Activated naive CD4-positive, alpha-beta T cell treated with anti-CD3 and anti-CD28 coated beads for 36 hours (primary cell): Measurements from ENCODE around the gene ZSWIM8. TPM values are rescaled to one million over a fixed set of nuclear protein-coding genes. Genes with fewer than 3 reads are reported as not detected.
"Not testable (repeated sequence)": the region's sequence is repeated elsewhere in the genome, so short reads cannot be mapped to it uniquely, and the experiment has no call there.

Source experiments
- CTCF ChIA-PET: fragments of 350-600 bp; sonication (Branson Sonifier 250); formaldehyde crosslinking; loops from one replicate; lab custom pipeline; 2021; ENCODE audit warnings: antibody characterized with exemption; lab: Charles Lee
- DNase-seq: peaks from one replicate; pipeline ENCODE4 v3.0.0-alpha.2; 2020
- H3K27ac Mint-ChIP-seq: one replicate; pipeline ENCODE4 v1.8.0; 2021; ENCODE audit warnings: mild to moderate bottlenecking, mixed read lengths
- H3K27me3 Mint-ChIP-seq: one replicate; pipeline ENCODE4 v1.8.0; 2021; ENCODE audit warnings: low read depth, mixed read lengths
- H3K36me3 Mint-ChIP-seq: one replicate; pipeline ENCODE4 v1.8.0; 2021; ENCODE audit warnings: low read depth, mixed read lengths
- H3K4me1 Mint-ChIP-seq: one replicate; pipeline ENCODE4 v1.8.0; 2021; ENCODE audit warnings: low read depth, mixed read lengths
- H3K4me3 Mint-ChIP-seq: one replicate; pipeline ENCODE4 v1.8.0; 2021; ENCODE audit warnings: mild to moderate bottlenecking, moderate library complexity, mixed read lengths
- H3K9me3 Mint-ChIP-seq: one replicate; pipeline ENCODE4 v1.8.0; 2021; ENCODE audit warnings: mixed read lengths
- intact Hi-C: fragments of 100-400 bp; cut with micrococcal nuclease; formaldehyde crosslinking; loops from one replicate; pipeline ENCODE4 v1.15.1; 2023
- total RNA-seq, 2 experiments: library from RNA; stranded (reverse); gene quantifications; one replicate each; pipeline ENCODE4 v1.2.3, GENCODE V29; 2021

Gene ZSWIM8
- total RNA-seq, 2 experiments from 2014 or later: 25.8 to 26.7 TPM

- H3K4me1 Mint-ChIP-seq: peaks cover 21% of the 10 kb centered on the region
- CTCF ChIA-PET: no interaction called here
- no peak overlapping the region for H3K4me3 Mint-ChIP-seq
These were observed 3.7 kb downstream of the ZSWIM8 start for GRCh38 chr10:73788864-73789658.

GRCh38 chr10:73789659-73790055 is 4.3 kb downstream of the ZSWIM8 start:
- no peak for DNase-seq
- no peak overlapping the region for H3K27ac Mint-ChIP-seq
- H3K36me3 Mint-ChIP-seq: peaks cover 6% of the 10 kb centered on the region
- no peak overlapping the region for H3K4me3 Mint-ChIP-seq
- no peaks in the 10 kb centered on the region for H3K27me3 Mint-ChIP-seq
- no peaks in the 10 kb centered on the region for H3K9me3 Mint-ChIP-seq
- CTCF ChIA-PET: no interaction called here
- H3K4me1 Mint-ChIP-seq: peaks cover 18% of the 10 kb centered on the region
- intact Hi-C loops: no loop called here

More at GRCh38 chr10:73788864-73789658, 3.7 kb downstream of the ZSWIM8 start:
- intact Hi-C loops: no loop called here
- Mint-ChIP-seq H3K27ac (no peak overlapping the region), H3K9me3 (no peaks in the 10 kb centered on the region), H3K27me3 (no peaks in the 10 kb centered on the region), H3K36me3 (peaks cover 6% of the 10 kb centered on the region)
- no peak for DNase-seq

DNA sequence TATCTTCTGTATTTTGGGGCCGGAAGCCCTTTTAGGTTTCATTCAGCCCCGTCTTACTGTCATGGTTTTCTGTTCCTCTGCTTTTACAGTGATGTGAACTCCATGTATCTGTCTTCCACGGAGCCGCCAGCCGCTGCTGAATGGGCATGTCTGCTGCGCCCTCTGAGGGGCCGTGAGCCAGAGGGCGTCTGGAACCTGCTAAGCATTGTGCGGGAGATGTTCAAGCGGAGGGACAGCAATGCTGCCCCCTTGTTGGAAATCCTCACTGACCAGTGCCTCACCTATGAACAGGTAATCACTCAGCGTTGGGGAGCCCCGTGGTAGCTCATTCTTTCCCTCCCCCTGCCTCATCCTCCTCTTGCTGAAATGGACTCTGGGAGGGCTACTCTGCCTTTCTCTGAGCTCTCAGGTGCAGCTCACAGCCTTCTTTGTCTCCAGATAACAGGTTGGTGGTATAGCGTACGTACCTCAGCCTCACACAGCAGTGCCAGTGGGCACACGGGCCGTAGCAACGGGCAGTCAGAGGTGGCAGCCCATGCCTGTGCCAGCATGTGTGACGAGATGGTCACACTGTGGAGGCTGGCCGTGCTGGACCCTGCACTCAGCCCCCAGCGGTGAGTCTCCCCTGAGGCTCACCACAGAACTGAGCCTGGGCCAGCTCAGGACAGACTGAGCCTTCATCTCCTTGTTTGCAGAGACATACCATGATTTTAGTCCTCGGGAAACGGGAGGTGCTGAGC is 5.7 kb downstream of the ZSWIM8 start:
- CTCF ChIA-PET: no interaction called here
- intact Hi-C loops: no loop called here

DNA sequence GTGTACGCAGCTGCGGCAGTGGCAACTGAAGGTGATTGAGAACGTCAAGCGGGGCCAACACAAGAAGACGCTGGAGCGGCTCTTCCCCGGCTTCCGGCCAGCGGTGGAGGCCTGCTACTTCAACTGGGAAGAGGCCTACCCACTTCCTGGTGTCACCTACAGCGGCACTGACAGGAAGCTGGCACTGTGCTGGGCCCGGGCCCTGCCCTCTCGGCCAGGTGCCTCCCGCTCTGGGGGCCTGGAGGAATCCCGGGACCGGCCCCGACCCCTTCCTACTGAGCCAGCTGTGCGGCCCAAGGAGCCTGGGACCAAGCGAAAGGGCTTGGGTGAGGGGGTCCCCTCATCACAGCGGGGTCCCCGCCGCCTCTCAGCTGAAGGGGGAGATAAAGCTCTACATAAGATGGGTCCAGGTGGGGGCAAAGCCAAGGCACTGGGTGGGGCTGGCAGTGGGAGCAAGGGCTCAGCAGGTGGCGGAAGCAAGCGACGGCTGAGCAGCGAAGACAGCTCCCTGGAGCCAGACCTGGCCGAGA is 6.5 kb downstream of the ZSWIM8 start:
- H3K4me3 Mint-ChIP-seq: no peak overlapping the region
- no peak overlapping the region for H3K27ac Mint-ChIP-seq
- H3K27me3 Mint-ChIP-seq: no peaks in the 10 kb centered on the region
- H3K36me3 Mint-ChIP-seq: peaks cover 11% of the 10 kb centered on the region
- no peak for DNase-seq
- CTCF ChIA-PET: no interaction called here
- intact Hi-C loops: no loop called here
- peaks cover 5% of the 10 kb centered on the region for H3K4me1 Mint-ChIP-seq
- no peaks in the 10 kb centered on the region for H3K9me3 Mint-ChIP-seq

More for the DNA sequence above, 5.7 kb downstream of the ZSWIM8 start:
- Mint-ChIP-seq H3K27ac (no peak overlapping the region), H3K4me3 (no peak overlapping the region), H3K9me3 (no peaks in the 10 kb centered on the region), H3K4me1 (peaks cover 11% of the 10 kb centered on the region), H3K36me3 (peaks cover 8% of the 10 kb centered on the region), H3K27me3 (no peaks in the 10 kb centered on the region)
- no peak for DNase-seq

- H3K27ac Mint-ChIP-seq: no peak overlapping the region
- no peak for DNase-seq
- intact Hi-C loops: no loop called here
- no peaks in the 10 kb centered on the region for H3K4me1 Mint-ChIP-seq
- peaks cover 17% of the 10 kb centered on the region for H3K36me3 Mint-ChIP-seq
- no peaks in the 10 kb centered on the region for H3K9me3 Mint-ChIP-seq
- CTCF ChIA-PET: no interaction called here
- no peak overlapping the region for H3K4me3 Mint-ChIP-seq
- H3K27me3 Mint-ChIP-seq: no peaks in the 10 kb centered on the region
These were observed 8.1 kb downstream of the ZSWIM8 start for GRCh38 chr10:73793456-73793855.

- H3K27me3 Mint-ChIP-seq, intact Hi-C loops, H3K4me1 Mint-ChIP-seq, H3K9me3 Mint-ChIP-seq, H3K4me3 Mint-ChIP-seq, DNase-seq: not testable (repeated sequence)
- CTCF ChIA-PET: interaction anchor here (0.6 kb wide), 1 partner anchor 42 kb away, joined by 3 read pairs; no protein-coding TSS in a partner anchor
- Mint-ChIP-seq H3K27ac (peak overlapping the region; percentile 37), H3K36me3 (peaks cover 18% of the 10 kb centered on the region)
These were observed 10.1 kb downstream of the ZSWIM8 start for GRCh38 chr10:73795491-73795890.

DNA sequence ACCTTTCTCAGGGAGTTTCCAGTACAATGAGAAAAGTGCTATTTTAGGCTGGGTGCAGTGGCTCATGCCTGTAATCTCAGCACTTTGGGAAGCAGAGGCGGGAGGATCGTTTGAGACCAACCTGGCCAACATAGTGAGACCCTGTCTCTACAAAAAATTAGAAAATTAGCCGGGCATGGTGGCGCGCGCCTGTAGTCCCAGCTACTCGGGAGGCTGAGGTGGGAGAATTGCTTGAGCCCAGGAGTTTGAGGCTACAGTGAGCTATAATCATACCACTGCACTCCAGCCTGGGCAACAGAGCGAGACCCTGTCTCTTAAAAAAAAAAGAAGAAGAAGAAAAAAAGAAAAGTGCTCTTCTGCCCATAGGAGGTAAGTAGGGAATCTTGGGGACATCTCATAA is 10.6 kb downstream of the ZSWIM8 start:
- H3K4me3 Mint-ChIP-seq, H3K27me3 Mint-ChIP-seq, intact Hi-C loops, H3K9me3 Mint-ChIP-seq, H3K4me1 Mint-ChIP-seq, H3K27ac Mint-ChIP-seq, DNase-seq: not testable (repeated sequence)
- peaks cover 18% of the 10 kb centered on the region for H3K36me3 Mint-ChIP-seq
- CTCF ChIA-PET: interaction anchor here (0.6 kb wide), 1 partner anchor 43 kb away, joined by 3 read pairs; no protein-coding TSS in a partner anchor

DNA sequence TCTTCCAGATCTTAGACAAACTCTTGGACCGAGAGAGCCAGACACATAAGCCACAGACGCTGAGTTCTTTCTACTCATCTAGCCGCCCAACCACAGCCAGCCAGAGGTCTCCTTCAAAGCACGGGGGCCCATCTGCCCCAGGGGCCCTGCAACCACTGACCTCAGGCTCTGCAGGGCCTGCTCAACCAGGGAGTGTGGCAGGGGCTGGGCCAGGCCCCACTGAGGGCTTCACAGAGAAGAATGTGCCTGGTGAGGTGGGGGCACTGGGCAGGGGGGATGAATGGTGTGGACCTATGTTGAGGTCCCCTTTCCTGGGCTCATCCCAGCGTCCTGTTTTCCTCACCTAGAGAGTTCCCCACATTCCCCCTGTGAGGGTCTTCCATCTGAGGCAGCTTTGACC is 11.4 kb downstream of the ZSWIM8 start:
- DNase-seq: no peak
- no peak overlapping the region for H3K27ac Mint-ChIP-seq
- H3K4me1 Mint-ChIP-seq: no peaks in the 10 kb centered on the region
- peaks cover 17% of the 10 kb centered on the region for H3K36me3 Mint-ChIP-seq
- CTCF ChIA-PET: no interaction called here
- no peaks in the 10 kb centered on the region for H3K27me3 Mint-ChIP-seq
- H3K4me3 Mint-ChIP-seq: no peak overlapping the region
- no peaks in the 10 kb centered on the region for H3K9me3 Mint-ChIP-seq
- intact Hi-C loops: no loop called here

GRCh38 chr10:73797324-73798025 is 12.1 kb downstream of the ZSWIM8 start:
- CTCF ChIA-PET: no interaction called here
- Mint-ChIP-seq H3K9me3 (no peaks in the 10 kb centered on the region), H3K4me1 (no peaks in the 10 kb centered on the region), H3K27me3 (no peaks in the 10 kb centered on the region), H3K27ac (no peak overlapping the region), H3K4me3 (no peak overlapping the region), H3K36me3 (peaks cover 19% of the 10 kb centered on the region)
- intact Hi-C loops: no loop called here
- DNase-seq: no peak

DNA sequence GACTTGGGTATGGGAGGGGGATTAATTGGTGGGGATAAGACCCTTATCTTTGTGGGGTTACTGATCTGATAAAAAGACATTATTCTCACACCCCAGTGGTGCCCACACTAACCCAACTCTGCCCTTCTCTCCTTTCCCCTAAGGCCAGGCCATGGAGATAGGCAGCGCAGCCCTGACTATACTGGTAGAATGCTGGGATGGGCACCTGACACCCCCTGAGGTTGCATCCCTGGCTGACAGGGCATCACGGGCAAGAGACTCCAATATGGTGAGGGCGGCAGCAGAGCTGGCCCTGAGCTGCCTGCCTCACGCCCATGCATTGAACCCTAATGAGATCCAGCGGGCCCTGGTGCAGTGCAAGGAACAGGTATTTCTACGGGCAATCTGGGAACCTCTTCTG is 12.7 kb downstream of the ZSWIM8 start:
- no peaks in the 10 kb centered on the region for H3K27me3 Mint-ChIP-seq
- no peak overlapping the region for H3K4me3 Mint-ChIP-seq
- no peak for DNase-seq
- H3K36me3 Mint-ChIP-seq: peaks cover 24% of the 10 kb centered on the region
- peaks cover 2% of the 10 kb centered on the region for H3K4me1 Mint-ChIP-seq
- no peak overlapping the region for H3K27ac Mint-ChIP-seq
- intact Hi-C loops: no loop called here
- no peaks in the 10 kb centered on the region for H3K9me3 Mint-ChIP-seq
- CTCF ChIA-PET: no interaction called here

GRCh38 chr10:73798927-73799560 is 13.6 kb downstream of the ZSWIM8 start:
- peaks cover 32% of the 10 kb centered on the region for H3K36me3 Mint-ChIP-seq
- CTCF ChIA-PET: interaction anchor here (0.5 kb wide), 1 partner anchor 10 kb away, joined by 3 read pairs; no protein-coding TSS in a partner anchor
- intact Hi-C loops: no loop called here

More at GRCh38 chr10:73798927-73799560, 13.6 kb downstream of the ZSWIM8 start:
- H3K27me3 Mint-ChIP-seq: no peaks in the 10 kb centered on the region
- H3K27ac Mint-ChIP-seq: no peak overlapping the region
- H3K4me3 Mint-ChIP-seq: no peak overlapping the region
- DNase-seq: no peak
- H3K4me1 Mint-ChIP-seq: peaks cover 9% of the 10 kb centered on the region
- no peaks in the 10 kb centered on the region for H3K9me3 Mint-ChIP-seq
